Measurements from ENCODE around the gene RBM43. TPM values are rescaled to one million over a fixed set of nuclear protein-coding genes. Genes with fewer than 3 reads are reported as not detected.

RBM43 gene
- total and polyA plus RNA-seq, 7 experiments from 2014 or later, result 4.9 to 19.2 (median 11.7) TPM

DNA sequence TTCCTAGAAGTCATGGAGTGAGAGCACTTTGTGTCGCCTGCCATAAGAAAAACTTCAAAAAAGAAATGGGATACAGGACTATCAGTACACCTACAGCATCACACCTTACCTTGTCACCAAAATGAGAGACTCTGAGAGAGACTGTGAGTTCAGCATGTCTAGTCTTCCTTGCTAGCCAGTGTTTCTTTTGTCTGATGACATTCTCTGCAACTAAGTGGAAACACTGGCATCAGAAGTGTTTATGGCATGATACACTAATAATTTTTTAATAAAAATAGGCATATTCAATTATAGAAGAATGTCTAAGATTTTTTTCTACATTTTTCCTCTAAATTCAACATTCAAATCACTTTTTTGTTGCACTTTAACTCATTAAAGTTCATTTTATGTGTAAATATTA, 9.0 kb downstream of the RBM43 start:
- Mint-ChIP-seq H3K27ac (peak overlapping the region in 3 of 9 donors; percentile 25 to 50 (median 41)), H3K27me3 (no peaks in the 10 kb centered on the region), H3K4me1 (peaks cover 0 to 25% (median 16%) of the 10 kb centered on the region in 7 donors), H3K36me3 (peaks cover 29 to 72% (median 68%) of the 10 kb centered on the region in 5 donors), H3K4me3 (no peak overlapping the region), H3K9me3 (peaks cover 0 to 34% (median 22%) of the 10 kb centered on the region in 11 donors)
- H3K9me3 ChIP-seq (ENCODE audit: control insufficient read depth in 2 of 3, low read length in 3 of 3), result peaks cover 0 to 17% (median 6%) of the 10 kb centered on the region in 3 experiments
- ChIA-PET CTCF (no interaction called here), POLR2A (no interaction called here)
- H3K4me1 ChIP-seq (ENCODE audit: control insufficient read depth in 2 of 2, insufficient read depth in 2 of 2, low read length in 2 of 2), result no peaks in the 10 kb centered on the region
- ATAC-seq (no peak), DNase-seq (no peak)
- H3K27ac ChIP-seq (ENCODE audit: low read depth, low read length), result peak overlapping the region; percentile 12
- intact Hi-C loops (cut with micrococcal nuclease), result no loop called here
- H3K36me3 ChIP-seq (ENCODE audit: control insufficient read depth in 2 of 3, insufficient read depth in 3 of 3, low read length in 3 of 3), result peaks cover 0 to 54% (median 8%) of the 10 kb centered on the region in 3 experiments
- H3K4me3 ChIP-seq (ENCODE audit: low read length), result no peak overlapping the region
- no peaks in the 10 kb centered on the region for H3K27me3 ChIP-seq (ENCODE audit: control insufficient read depth in 2 of 2, insufficient read depth in 2 of 2, low read length in 2 of 2)

DNA sequence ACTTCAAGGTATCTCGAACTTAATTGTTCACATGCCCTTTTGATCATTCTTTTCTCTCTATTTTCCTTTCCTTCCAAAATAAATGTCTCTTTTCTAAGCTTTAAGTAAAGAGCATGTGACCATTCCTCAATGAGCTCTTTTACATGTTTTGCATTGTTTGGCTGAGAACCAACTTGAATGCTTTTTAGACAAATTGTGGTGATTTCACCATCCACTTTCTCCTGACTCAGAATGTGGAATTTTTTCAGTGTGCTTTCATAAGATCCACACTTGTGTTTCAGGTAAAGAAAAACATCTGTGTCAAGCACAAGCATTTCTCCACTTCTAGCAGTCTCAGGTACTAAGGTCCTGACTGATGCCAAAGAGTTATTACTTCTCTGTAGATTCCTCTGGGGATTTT, 10.7 kb downstream of the RBM43 start:
- POLR2A ChIA-PET, result no interaction called here
- Histone ChIP-seq H3K27ac (ENCODE audit: low read depth, low read length) (no peak overlapping the region), H3K27me3 (ENCODE audit: control insufficient read depth in 2 of 2, insufficient read depth in 2 of 2, low read length in 2 of 2) (no peaks in the 10 kb centered on the region), H3K4me1 (ENCODE audit: control insufficient read depth in 2 of 2, insufficient read depth in 2 of 2, low read length in 2 of 2) (no peaks in the 10 kb centered on the region), H3K9me3 (ENCODE audit: control insufficient read depth in 2 of 3, low read length in 3 of 3) (peaks cover 0 to 17% (median 6%) of the 10 kb centered on the region in 3 experiments), H3K4me3 (ENCODE audit: low read length) (no peak overlapping the region), H3K36me3 (ENCODE audit: control insufficient read depth in 2 of 3, insufficient read depth in 3 of 3, low read length in 3 of 3) (peaks cover 0 to 54% (median 8%) of the 10 kb centered on the region in 3 experiments)
- CTCF ChIA-PET, result no interaction called here
- Mint-ChIP-seq H3K27me3 (no peaks in the 10 kb centered on the region), H3K27ac (peak overlapping the region in 2 of 9 donors; percentile 3 to 29), H3K4me3 (no peak overlapping the region), H3K36me3 (peaks cover 29 to 78% (median 65%) of the 10 kb centered on the region in 5 donors), H3K4me1 (peaks cover 0 to 19% (median 10%) of the 10 kb centered on the region in 7 donors), H3K9me3 (peaks cover 0 to 44% (median 22%) of the 10 kb centered on the region in 11 donors)
- intact Hi-C loops (cut with micrococcal nuclease), result no loop called here
- DNase-seq (no peak), ATAC-seq (no peak)

DNA sequence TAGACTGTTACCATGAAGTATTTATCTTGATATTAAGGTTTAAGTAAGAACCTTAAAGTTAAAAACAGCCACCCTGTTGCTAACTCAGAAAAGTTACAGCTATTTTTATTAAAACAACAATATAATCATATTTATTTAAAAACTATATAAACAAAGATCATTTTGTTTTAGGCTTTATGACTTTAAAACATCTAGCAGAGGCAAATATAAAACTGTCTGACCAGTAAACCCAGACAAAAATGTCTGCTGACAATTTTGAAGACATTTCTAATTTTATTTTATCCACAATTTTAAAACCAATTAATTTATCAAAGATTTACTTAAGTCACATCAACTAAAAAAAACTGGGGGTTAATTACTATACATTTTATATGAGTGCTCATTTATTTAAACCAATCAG, 14.2 kb downstream of the RBM43 start:
- Histone ChIP-seq H3K27me3 (ENCODE audit: control insufficient read depth in 2 of 2, insufficient read depth in 2 of 2, low read length in 2 of 2) (no peaks in the 10 kb centered on the region), H3K9me3 (ENCODE audit: control insufficient read depth in 2 of 3, low read length in 3 of 3) (peaks cover 0 to 17% (median 6%) of the 10 kb centered on the region in 3 experiments), H3K4me3 (ENCODE audit: low read length) (no peak overlapping the region), H3K4me1 (ENCODE audit: control insufficient read depth in 2 of 2, insufficient read depth in 2 of 2, low read length in 2 of 2) (no peaks in the 10 kb centered on the region), H3K36me3 (ENCODE audit: control insufficient read depth in 2 of 3, insufficient read depth in 3 of 3, low read length in 3 of 3) (peaks cover 0 to 36% (median 4%) of the 10 kb centered on the region in 3 experiments), H3K27ac (ENCODE audit: low read depth, low read length) (no peak overlapping the region)
- H3K4me1 Mint-ChIP-seq, result peaks cover 0 to 2% (median 0%) of the 10 kb centered on the region in 7 donors
- peaks cover 23 to 64% (median 52%) of the 10 kb centered on the region in 5 donors for H3K36me3 Mint-ChIP-seq
- intact Hi-C loops (cut with micrococcal nuclease), result no loop called here
- peaks cover 0 to 62% (median 29%) of the 10 kb centered on the region in 11 donors for H3K9me3 Mint-ChIP-seq
- ChIA-PET POLR2A (interaction anchor here (0.5 to 1.0 kb wide), 2 partner anchors 15 to 196 kb away, joined by 3 to 6 read pairs; no protein-coding TSS in a partner anchor), CTCF (interaction anchor here (0.6 to 1.0 kb wide), 2 partner anchors 9 to 195 kb away, joined by 3 to 4 read pairs; no protein-coding TSS in a partner anchor)
- no peak for ATAC-seq
- H3K4me3 Mint-ChIP-seq, result no peak overlapping the region
- H3K27ac Mint-ChIP-seq, result no peak overlapping the region
- no peaks in the 10 kb centered on the region for H3K27me3 Mint-ChIP-seq
- DNase-seq, result no peak

DNA sequence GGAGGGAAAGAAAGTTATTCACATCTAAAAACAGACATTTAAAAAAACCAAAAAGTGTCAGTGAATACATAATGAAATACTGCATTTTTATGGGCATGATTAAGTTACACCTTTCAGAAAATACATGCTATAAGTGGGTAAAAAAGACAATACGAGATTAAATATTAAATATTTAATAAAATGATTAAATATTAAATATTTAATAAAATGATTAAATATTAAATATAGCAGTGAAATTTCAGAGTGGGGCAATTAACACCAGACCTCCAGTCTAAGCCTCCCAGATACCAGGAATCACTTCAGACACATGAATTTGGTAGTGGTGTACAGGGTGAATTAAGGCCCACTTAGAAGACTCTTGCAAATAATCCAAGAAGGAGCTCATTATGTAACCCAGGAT, 15.5 kb downstream of the RBM43 start:
- no peaks in the 10 kb centered on the region for H3K27me3 Mint-ChIP-seq
- ATAC-seq (no peak), DNase-seq (no peak)
- H3K36me3 Mint-ChIP-seq, result peaks cover 10 to 51% (median 40%) of the 10 kb centered on the region in 5 donors
- no peak overlapping the region for H3K27ac Mint-ChIP-seq
- no peaks in the 10 kb centered on the region for H3K27me3 ChIP-seq (ENCODE audit: control insufficient read depth in 2 of 2, insufficient read depth in 2 of 2, low read length in 2 of 2)
- no peaks in the 10 kb centered on the region for H3K4me1 Mint-ChIP-seq
- ChIA-PET POLR2A (interaction anchor here (1.0 kb wide), 1 partner anchor 17 kb away, joined by 3 read pairs; no protein-coding TSS in a partner anchor), CTCF (no interaction called here)
- H3K4me3 ChIP-seq (ENCODE audit: low read length), result no peak overlapping the region
- peaks cover 0 to 59% (median 27%) of the 10 kb centered on the region in 11 donors for H3K9me3 Mint-ChIP-seq
- no peak overlapping the region for H3K27ac ChIP-seq (ENCODE audit: low read depth, low read length)
- H3K4me3 Mint-ChIP-seq, result no peak overlapping the region
- H3K9me3 ChIP-seq (ENCODE audit: control insufficient read depth in 2 of 3, low read length in 3 of 3), result peaks cover 0 to 17% (median 6%) of the 10 kb centered on the region in 3 experiments
- intact Hi-C loops (cut with micrococcal nuclease), result no loop called here
- peaks cover 0 to 23% (median 3%) of the 10 kb centered on the region in 3 experiments for H3K36me3 ChIP-seq (ENCODE audit: control insufficient read depth in 2 of 3, insufficient read depth in 3 of 3, low read length in 3 of 3)
- H3K4me1 ChIP-seq (ENCODE audit: control insufficient read depth in 2 of 2, insufficient read depth in 2 of 2, low read length in 2 of 2), result no peaks in the 10 kb centered on the region

DNA sequence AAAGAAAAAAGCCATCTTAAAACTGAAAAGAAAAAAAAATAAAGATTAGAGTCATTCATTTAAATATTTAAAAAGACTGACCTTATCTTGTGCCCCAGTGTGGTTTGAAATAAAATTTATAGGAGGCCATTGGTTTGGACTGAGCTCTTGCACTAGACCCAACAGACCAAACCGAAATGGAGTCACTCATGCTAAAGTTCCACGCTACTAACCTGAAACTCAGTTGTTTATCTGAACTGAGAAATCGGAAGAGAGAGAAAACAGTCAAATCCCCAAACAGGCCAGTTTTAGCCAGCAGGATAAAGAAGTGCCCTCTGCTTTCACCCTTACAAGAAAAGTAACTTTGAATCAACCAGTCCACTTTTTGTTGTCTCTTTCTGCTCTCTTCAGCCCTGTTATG, 18.2 kb downstream of the RBM43 start:
- H3K36me3 Mint-ChIP-seq, result peaks cover 4 to 27% (median 16%) of the 10 kb centered on the region in 5 donors
- intact Hi-C loops (cut with micrococcal nuclease), result no loop called here
- ATAC-seq (no peak), DNase-seq (no peak)
- H3K27me3 Mint-ChIP-seq, result peaks cover 0 to 5% (median 0%) of the 10 kb centered on the region in 5 donors
- H3K4me1 Mint-ChIP-seq, result no peaks in the 10 kb centered on the region
- peaks cover 0 to 36% (median 14%) of the 10 kb centered on the region in 11 donors for H3K9me3 Mint-ChIP-seq
- Histone ChIP-seq H3K27ac (ENCODE audit: low read depth, low read length) (no peak overlapping the region), H3K4me3 (ENCODE audit: low read length) (no peak overlapping the region), H3K27me3 (ENCODE audit: control insufficient read depth in 2 of 2, insufficient read depth in 2 of 2, low read length in 2 of 2) (no peaks in the 10 kb centered on the region), H3K4me1 (ENCODE audit: control insufficient read depth in 2 of 2, insufficient read depth in 2 of 2, low read length in 2 of 2) (no peaks in the 10 kb centered on the region), H3K9me3 (ENCODE audit: control insufficient read depth in 2 of 3, low read length in 3 of 3) (peaks cover 0 to 3% (median 0%) of the 10 kb centered on the region in 3 experiments), H3K36me3 (ENCODE audit: control insufficient read depth in 2 of 3, insufficient read depth in 3 of 3, low read length in 3 of 3) (peaks cover 0 to 3% (median 0%) of the 10 kb centered on the region in 3 experiments)
- POLR2A ChIA-PET, result interaction anchor here (0.6 to 1.8 kb wide), 2 partner anchors 18 to 1527 kb away, joined by 4 to 6 read pairs; partner anchors contain the start of gene RBM43
- CTCF ChIA-PET, result interaction anchor here (0.5 kb wide), 1 partner anchor 8 kb away, joined by 3 read pairs; no protein-coding TSS in a partner anchor
- no peak overlapping the region for H3K27ac Mint-ChIP-seq
- no peak overlapping the region for H3K4me3 Mint-ChIP-seq

DNA sequence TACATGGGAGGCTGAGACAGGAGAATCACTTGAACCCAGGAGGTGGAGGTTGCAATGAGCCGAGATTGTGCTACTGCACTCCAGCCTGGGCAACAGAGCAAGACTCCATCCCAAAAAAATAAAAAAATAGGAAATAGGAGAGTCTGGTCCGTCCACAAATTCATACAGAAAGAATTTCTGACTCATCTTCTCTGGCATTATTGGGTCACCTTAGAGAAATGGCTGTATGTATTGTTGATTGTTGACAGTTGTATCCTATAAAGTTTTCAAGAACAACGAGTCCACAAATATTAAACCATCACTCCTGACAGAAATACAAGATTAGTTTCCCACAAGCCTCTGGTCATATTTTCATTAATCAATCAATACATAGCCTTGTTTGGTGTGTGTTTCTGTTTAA, 20.4 kb downstream of the RBM43 start:
- no peaks in the 10 kb centered on the region for H3K9me3 ChIP-seq (ENCODE audit: control insufficient read depth in 2 of 3, low read length in 3 of 3)
- no peak overlapping the region for H3K4me3 ChIP-seq (ENCODE audit: low read length)
- Mint-ChIP-seq H3K9me3 (peaks cover 0 to 20% (median 9%) of the 10 kb centered on the region in 11 donors), H3K4me3 (no peak overlapping the region), H3K27me3 (peaks cover 0 to 6% (median 0%) of the 10 kb centered on the region in 5 donors), H3K4me1 (no peaks in the 10 kb centered on the region), H3K27ac (no peak overlapping the region), H3K36me3 (peaks cover 0 to 14% (median 10%) of the 10 kb centered on the region in 5 donors)
- H3K36me3 ChIP-seq (ENCODE audit: control insufficient read depth in 2 of 3, insufficient read depth in 3 of 3, low read length in 3 of 3), result no peaks in the 10 kb centered on the region
- DNase-seq (no peak), ATAC-seq (no peak)
- intact Hi-C loops (cut with micrococcal nuclease), result no loop called here
- H3K27ac ChIP-seq (ENCODE audit: low read depth, low read length), result no peak overlapping the region
- H3K27me3 ChIP-seq (ENCODE audit: control insufficient read depth in 2 of 2, insufficient read depth in 2 of 2, low read length in 2 of 2), result no peaks in the 10 kb centered on the region
- POLR2A ChIA-PET, result no interaction called here
- no peaks in the 10 kb centered on the region for H3K4me1 ChIP-seq (ENCODE audit: control insufficient read depth in 2 of 2, insufficient read depth in 2 of 2, low read length in 2 of 2)
- CTCF ChIA-PET, result interaction anchor here (4.5 kb wide), 1 partner anchor 1643 kb away, joined by 31 read pairs; no protein-coding TSS in a partner anchor
